Measurements from ENCODE around the gene OGDHL. TPM values are rescaled to one million over a fixed set of nuclear protein-coding genes. Genes with fewer than 3 reads are reported as not detected.

The OGDHL gene
- total and polyA plus RNA-seq, 2 donors: 0.61 to 1.9 TPM

DNA sequence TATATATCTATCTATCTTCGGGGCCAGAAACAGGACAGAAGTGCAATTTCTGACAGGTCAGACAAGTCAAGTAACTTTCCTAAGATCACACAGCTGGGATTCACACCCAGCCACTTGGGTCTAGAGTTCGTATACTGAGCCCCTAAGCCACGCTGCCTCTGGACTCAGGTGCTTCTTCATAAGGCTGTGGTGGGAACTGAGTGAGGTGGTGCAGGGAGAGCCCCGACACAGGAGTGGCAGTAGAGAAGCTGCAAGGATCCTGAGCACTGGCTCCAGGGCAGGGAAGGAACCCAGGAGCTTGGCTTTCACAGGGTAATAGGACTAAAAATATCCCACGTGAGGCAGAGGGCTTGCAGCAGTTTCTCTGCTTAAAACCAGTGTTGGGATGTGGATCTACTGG lies 48.9 kb downstream of the OGDHL start:
- H3K36me3 ChIP-seq (ENCODE audit: control insufficient read depth in 2 of 2, insufficient read depth in 2 of 2, low read length in 1 of 2): no peaks in the 10 kb centered on the region
- no peak for DNase-seq (ENCODE audit: low read depth in 6 of 9, low spot score in 9 of 9)
- H3K9me3 ChIP-seq (ENCODE audit: control insufficient read depth in 2 of 2, insufficient read depth in 1 of 2, low read length in 1 of 2): peaks cover 0 to 6% of the 10 kb centered on the region in 2 donors
- no peak overlapping the region for H3K4me3 ChIP-seq (ENCODE audit: low read length in 2 of 2)
- 88% methylated on average over 5 of the region's 5 CpGs for WGBS
- no peak overlapping the region for H3K27ac ChIP-seq (ENCODE audit: low read depth in 1 of 2, low read length in 1 of 2)
- H3K4me1 ChIP-seq (ENCODE audit: control insufficient read depth in 2 of 2, insufficient read depth in 2 of 2, low read length in 2 of 2): no peaks in the 10 kb centered on the region
- H3K27me3 ChIP-seq (ENCODE audit: control insufficient read depth in 2 of 2, insufficient read depth in 1 of 2, low read length in 1 of 2): no peaks in the 10 kb centered on the region

DNA sequence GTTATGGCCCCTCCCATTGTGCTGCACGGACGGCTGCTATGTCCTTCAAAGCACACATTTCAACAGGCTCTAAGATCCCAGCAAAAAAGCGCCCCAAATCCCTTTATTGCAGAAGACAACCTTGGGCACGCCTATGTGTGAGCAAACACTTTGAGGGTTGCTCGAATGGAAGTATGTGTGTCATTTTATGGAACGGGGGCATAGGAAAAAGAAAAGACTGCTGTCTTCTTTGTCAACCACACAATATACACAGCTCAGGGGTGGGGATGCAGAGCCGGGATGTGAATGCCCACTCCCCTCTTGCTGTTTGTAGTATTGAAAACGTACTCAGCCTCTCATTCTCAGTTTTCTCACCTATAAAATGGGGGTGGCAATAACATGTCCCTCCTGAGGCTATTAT lies 50.6 kb downstream of the OGDHL start:
- Histone ChIP-seq H3K36me3 (ENCODE audit: control insufficient read depth in 2 of 2, insufficient read depth in 2 of 2, low read length in 1 of 2) (no peaks in the 10 kb centered on the region), H3K27ac (ENCODE audit: low read depth in 1 of 2, low read length in 1 of 2) (no peak overlapping the region), H3K4me3 (ENCODE audit: low read length in 2 of 2) (no peak overlapping the region), H3K4me1 (ENCODE audit: control insufficient read depth in 2 of 2, insufficient read depth in 2 of 2, low read length in 2 of 2) (no peaks in the 10 kb centered on the region), H3K9me3 (ENCODE audit: control insufficient read depth in 2 of 2, insufficient read depth in 1 of 2, low read length in 1 of 2) (peaks cover 0 to 6% of the 10 kb centered on the region in 2 donors), H3K27me3 (ENCODE audit: control insufficient read depth in 2 of 2, insufficient read depth in 1 of 2, low read length in 1 of 2) (no peaks in the 10 kb centered on the region)
- DNase-seq (ENCODE audit: low read depth in 6 of 9, low spot score in 9 of 9): no peak
- 81% methylated on average over 8 of the region's 8 CpGs for WGBS

DNA sequence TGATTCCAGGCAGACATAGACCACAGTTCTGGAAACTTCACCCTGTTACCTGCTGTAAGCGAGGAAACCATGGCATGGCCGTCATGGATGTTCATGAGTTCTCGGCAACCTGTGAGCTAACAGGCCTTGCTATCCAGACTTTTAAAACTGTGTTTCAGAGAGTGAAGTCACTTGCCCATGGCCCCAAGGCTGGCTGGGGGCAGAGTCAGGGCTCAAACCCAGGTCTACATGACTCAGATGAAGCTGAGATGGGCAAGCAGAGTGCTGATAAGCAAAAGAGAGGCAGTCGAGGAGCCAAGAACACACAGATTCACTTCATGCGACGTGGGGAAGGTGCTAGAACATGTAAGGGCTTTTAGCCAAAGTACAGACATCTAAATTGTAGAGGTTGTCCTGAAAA lies 51.2 kb downstream of the OGDHL start:
- WGBS: 91% methylated on average over 6 of the region's 6 CpGs
- DNase-seq (ENCODE audit: low read depth in 6 of 9, low spot score in 9 of 9): no peak
- H3K36me3 ChIP-seq (ENCODE audit: control insufficient read depth in 2 of 2, insufficient read depth in 2 of 2, low read length in 1 of 2): no peaks in the 10 kb centered on the region

DNA sequence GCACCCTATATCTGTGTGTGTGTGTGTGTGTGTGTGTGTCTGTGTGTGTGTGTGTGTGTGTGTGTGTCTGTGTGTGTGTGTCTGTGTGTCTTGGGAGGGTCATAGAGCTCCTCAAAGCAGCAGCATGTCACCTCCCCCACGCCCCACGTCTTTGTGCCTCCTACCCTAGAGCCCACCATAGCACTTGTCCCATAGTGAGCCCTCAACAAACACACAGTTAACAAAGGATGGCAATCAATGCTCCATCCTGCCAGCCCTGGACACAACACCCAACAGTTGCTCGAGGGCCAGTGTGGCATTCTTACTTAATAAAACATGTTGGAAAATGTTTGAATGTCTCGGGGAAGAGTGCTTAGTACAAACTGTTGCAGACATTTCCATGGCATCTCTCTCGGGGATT lies 52.2 kb downstream of the OGDHL start:
- Histone ChIP-seq H3K27me3 (ENCODE audit: control insufficient read depth in 2 of 2, insufficient read depth in 1 of 2, low read length in 1 of 2) (no peaks in the 10 kb centered on the region), H3K27ac (ENCODE audit: low read depth in 1 of 2, low read length in 1 of 2) (no peak overlapping the region), H3K9me3 (ENCODE audit: control insufficient read depth in 2 of 2, insufficient read depth in 1 of 2, low read length in 1 of 2) (peaks cover 0 to 2% of the 10 kb centered on the region in 2 donors), H3K4me3 (ENCODE audit: low read length in 2 of 2) (no peak overlapping the region), H3K4me1 (ENCODE audit: control insufficient read depth in 2 of 2, insufficient read depth in 2 of 2, low read length in 2 of 2) (no peaks in the 10 kb centered on the region), H3K36me3 (ENCODE audit: control insufficient read depth in 2 of 2, insufficient read depth in 2 of 2, low read length in 1 of 2) (no peaks in the 10 kb centered on the region)
- no peak for DNase-seq (ENCODE audit: low read depth in 6 of 9, low spot score in 9 of 9)
- WGBS: 80% methylated on average over 5 of the region's 5 CpGs

More for the DNA sequence above, 51.2 kb downstream of the OGDHL start:
- no peaks in the 10 kb centered on the region for H3K27me3 ChIP-seq (ENCODE audit: control insufficient read depth in 2 of 2, insufficient read depth in 1 of 2, low read length in 1 of 2)
- H3K4me3 ChIP-seq (ENCODE audit: low read length in 2 of 2): no peak overlapping the region
- no peaks in the 10 kb centered on the region for H3K4me1 ChIP-seq (ENCODE audit: control insufficient read depth in 2 of 2, insufficient read depth in 2 of 2, low read length in 2 of 2)
- no peak overlapping the region for H3K27ac ChIP-seq (ENCODE audit: low read depth in 1 of 2, low read length in 1 of 2)
- peaks cover 0 to 6% of the 10 kb centered on the region in 2 donors for H3K9me3 ChIP-seq (ENCODE audit: control insufficient read depth in 2 of 2, insufficient read depth in 1 of 2, low read length in 1 of 2)

DNA sequence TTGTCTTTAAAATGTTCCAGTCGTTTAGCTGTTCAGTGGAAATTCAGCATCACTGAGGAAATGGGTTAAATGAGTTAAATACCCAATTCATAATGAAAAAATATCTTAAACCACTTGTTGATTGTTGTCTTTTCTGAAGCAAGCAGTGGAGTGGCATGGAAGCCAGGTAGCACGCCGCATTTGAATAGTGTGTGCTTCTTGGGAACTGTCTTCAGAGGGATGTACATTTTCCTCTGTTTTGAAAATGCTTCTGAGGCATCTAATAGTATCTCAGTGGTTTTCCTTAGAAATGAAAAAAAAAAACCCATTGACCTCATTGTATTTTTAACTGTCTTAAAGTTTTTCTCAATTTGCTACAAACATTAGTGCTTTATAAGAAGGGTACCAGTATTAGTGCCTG lies 54.5 kb downstream of the OGDHL start:
- Histone ChIP-seq H3K27me3 (ENCODE audit: control insufficient read depth in 2 of 2, insufficient read depth in 1 of 2, low read length in 1 of 2) (no peaks in the 10 kb centered on the region), H3K9me3 (ENCODE audit: control insufficient read depth in 2 of 2, insufficient read depth in 1 of 2, low read length in 1 of 2) (no peaks in the 10 kb centered on the region), H3K36me3 (ENCODE audit: control insufficient read depth in 2 of 2, insufficient read depth in 2 of 2, low read length in 1 of 2) (no peaks in the 10 kb centered on the region), H3K4me3 (ENCODE audit: low read length in 2 of 2) (no peak overlapping the region), H3K27ac (ENCODE audit: low read depth in 1 of 2, low read length in 1 of 2) (no peak overlapping the region), H3K4me1 (ENCODE audit: control insufficient read depth in 2 of 2, insufficient read depth in 2 of 2, low read length in 2 of 2) (no peaks in the 10 kb centered on the region)
- 91% methylated on average over 3 of the region's 3 CpGs for WGBS
- DNase-seq (ENCODE audit: low read depth in 6 of 9, low spot score in 9 of 9): no peak

DNA sequence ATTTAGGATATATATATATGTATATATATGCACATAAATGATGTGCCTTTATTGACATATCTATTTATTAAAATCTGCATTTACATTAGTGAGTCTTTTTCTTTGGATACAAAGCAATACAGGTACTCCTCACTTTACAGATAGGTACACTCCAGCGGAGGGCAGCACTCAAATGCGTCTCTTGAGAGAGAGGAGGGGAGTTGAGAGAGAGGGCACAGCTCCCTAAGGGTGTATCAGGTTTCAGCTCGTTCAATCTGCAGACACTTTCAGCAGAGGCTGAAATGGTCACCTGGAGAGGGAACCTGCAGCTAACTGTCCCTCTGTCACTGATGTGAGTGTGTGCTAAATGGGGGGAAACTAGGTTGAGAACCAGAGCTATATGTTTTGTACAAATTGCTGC lies 61.1 kb downstream of the OGDHL start:
- no peaks in the 10 kb centered on the region for H3K4me1 ChIP-seq (ENCODE audit: control insufficient read depth in 2 of 2, insufficient read depth in 2 of 2, low read length in 2 of 2)
- no peak overlapping the region for H3K27ac ChIP-seq (ENCODE audit: low read depth in 1 of 2, low read length in 1 of 2)
- no peaks in the 10 kb centered on the region for H3K27me3 ChIP-seq (ENCODE audit: control insufficient read depth in 2 of 2, insufficient read depth in 1 of 2, low read length in 1 of 2)
- no peak for DNase-seq (ENCODE audit: low read depth in 6 of 9, low spot score in 9 of 9)
- no peaks in the 10 kb centered on the region for H3K36me3 ChIP-seq (ENCODE audit: control insufficient read depth in 2 of 2, insufficient read depth in 2 of 2, low read length in 1 of 2)
- H3K9me3 ChIP-seq (ENCODE audit: control insufficient read depth in 2 of 2, insufficient read depth in 1 of 2, low read length in 1 of 2): no peaks in the 10 kb centered on the region
- H3K4me3 ChIP-seq (ENCODE audit: low read length in 2 of 2): no peak overlapping the region
- WGBS: 25% methylated on average over 3 of the region's 3 CpGs

DNA sequence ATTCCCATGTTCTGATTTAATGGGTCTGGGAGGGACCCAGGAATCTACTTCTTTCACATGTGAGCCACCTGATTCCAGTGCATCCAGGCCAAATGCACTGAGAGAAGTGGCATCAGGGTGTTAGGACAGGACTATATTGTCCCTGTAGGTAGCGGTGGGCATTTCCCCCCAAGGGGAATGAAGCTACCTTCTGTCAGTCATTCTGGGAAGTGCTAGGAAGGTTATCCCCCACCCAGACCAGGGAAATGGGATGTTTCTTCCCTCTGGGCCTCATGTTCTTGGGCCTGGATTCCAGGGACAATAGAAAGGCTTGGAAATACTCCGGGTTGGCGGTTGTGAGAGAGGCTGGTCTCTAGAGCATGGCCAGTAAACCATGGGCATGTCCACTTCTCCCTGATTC lies 61.9 kb downstream of the OGDHL start:
- no peak overlapping the region for H3K27ac ChIP-seq (ENCODE audit: low read depth in 1 of 2, low read length in 1 of 2)
- 94% methylated on average over 3 of the region's 3 CpGs for WGBS
- no peaks in the 10 kb centered on the region for H3K9me3 ChIP-seq (ENCODE audit: control insufficient read depth in 2 of 2, insufficient read depth in 1 of 2, low read length in 1 of 2)
- H3K4me3 ChIP-seq (ENCODE audit: low read length in 2 of 2): no peak overlapping the region
- H3K4me1 ChIP-seq (ENCODE audit: control insufficient read depth in 2 of 2, insufficient read depth in 2 of 2, low read length in 2 of 2): no peaks in the 10 kb centered on the region
- peaks cover 0 to 2% of the 10 kb centered on the region in 2 donors for H3K27me3 ChIP-seq (ENCODE audit: control insufficient read depth in 2 of 2, insufficient read depth in 1 of 2, low read length in 1 of 2)
- no peak for DNase-seq (ENCODE audit: low read depth in 6 of 9, low spot score in 9 of 9)
- H3K36me3 ChIP-seq (ENCODE audit: control insufficient read depth in 2 of 2, insufficient read depth in 2 of 2, low read length in 1 of 2): no peaks in the 10 kb centered on the region

DNA sequence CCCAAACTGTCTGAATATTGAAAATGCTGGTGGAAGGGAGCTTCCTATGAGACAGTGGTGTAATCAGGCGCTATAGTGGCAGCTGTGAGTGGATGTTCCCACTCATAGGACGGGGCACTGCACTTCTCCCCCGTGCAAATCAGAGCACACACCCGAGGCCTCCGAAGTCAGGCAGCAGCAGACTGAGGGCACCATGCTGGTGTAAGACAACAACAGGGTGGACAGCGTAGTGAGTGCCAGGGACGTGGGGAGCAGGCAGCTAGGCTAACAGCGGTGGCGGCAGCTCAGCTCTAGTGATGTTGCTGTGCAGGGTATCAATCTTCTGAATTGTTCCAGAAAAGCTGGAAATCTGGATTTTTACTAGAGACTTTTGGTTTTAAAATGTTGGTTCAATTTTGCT lies 63.4 kb downstream of the OGDHL start:
- Histone ChIP-seq H3K4me3 (ENCODE audit: low read length in 2 of 2) (no peak overlapping the region), H3K36me3 (ENCODE audit: control insufficient read depth in 2 of 2, insufficient read depth in 2 of 2, low read length in 1 of 2) (no peaks in the 10 kb centered on the region), H3K4me1 (ENCODE audit: control insufficient read depth in 2 of 2, insufficient read depth in 2 of 2, low read length in 2 of 2) (no peaks in the 10 kb centered on the region), H3K27ac (ENCODE audit: low read depth in 1 of 2, low read length in 1 of 2) (no peak overlapping the region), H3K9me3 (ENCODE audit: control insufficient read depth in 2 of 2, insufficient read depth in 1 of 2, low read length in 1 of 2) (no peaks in the 10 kb centered on the region), H3K27me3 (ENCODE audit: control insufficient read depth in 2 of 2, insufficient read depth in 1 of 2, low read length in 1 of 2) (peaks cover 0 to 2% of the 10 kb centered on the region in 2 donors)
- 85% methylated on average over 9 of the region's 9 CpGs for WGBS
- DNase-seq (ENCODE audit: low read depth in 6 of 9, low spot score in 9 of 9): no peak

DNA sequence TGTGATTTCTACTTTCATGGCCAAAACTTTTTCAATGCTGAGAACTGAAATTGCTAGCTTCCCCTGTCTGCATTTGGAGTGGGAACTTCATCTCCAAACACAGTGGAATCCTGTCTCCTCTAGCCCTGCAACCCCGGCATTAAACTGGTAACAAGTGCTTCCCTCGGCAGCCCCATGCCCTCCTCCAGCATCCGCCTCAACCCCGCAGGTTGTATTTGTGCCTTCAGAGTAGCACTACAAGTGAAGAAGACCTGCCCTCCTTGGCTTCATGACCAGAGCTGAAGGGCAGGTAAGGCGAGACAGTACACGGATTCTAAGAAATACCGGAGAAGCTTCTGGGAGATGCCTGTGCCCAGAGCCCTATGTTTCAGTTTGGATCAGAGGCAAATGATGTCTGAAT lies 65.8 kb downstream of the OGDHL start:
- Histone ChIP-seq H3K36me3 (ENCODE audit: control insufficient read depth in 2 of 2, insufficient read depth in 2 of 2, low read length in 1 of 2) (no peaks in the 10 kb centered on the region), H3K27me3 (ENCODE audit: control insufficient read depth in 2 of 2, insufficient read depth in 1 of 2, low read length in 1 of 2) (peaks cover 2 to 11% of the 10 kb centered on the region in 2 donors), H3K27ac (ENCODE audit: low read depth in 1 of 2, low read length in 1 of 2) (no peak overlapping the region), H3K4me1 (ENCODE audit: control insufficient read depth in 2 of 2, insufficient read depth in 2 of 2, low read length in 2 of 2) (no peaks in the 10 kb centered on the region), H3K4me3 (ENCODE audit: low read length in 2 of 2) (no peak overlapping the region), H3K9me3 (ENCODE audit: control insufficient read depth in 2 of 2, insufficient read depth in 1 of 2, low read length in 1 of 2) (no peaks in the 10 kb centered on the region)
- WGBS: 88% methylated on average over 7 of the region's 7 CpGs
- DNase-seq (ENCODE audit: low read depth in 6 of 9, low spot score in 9 of 9): no peak

DNA sequence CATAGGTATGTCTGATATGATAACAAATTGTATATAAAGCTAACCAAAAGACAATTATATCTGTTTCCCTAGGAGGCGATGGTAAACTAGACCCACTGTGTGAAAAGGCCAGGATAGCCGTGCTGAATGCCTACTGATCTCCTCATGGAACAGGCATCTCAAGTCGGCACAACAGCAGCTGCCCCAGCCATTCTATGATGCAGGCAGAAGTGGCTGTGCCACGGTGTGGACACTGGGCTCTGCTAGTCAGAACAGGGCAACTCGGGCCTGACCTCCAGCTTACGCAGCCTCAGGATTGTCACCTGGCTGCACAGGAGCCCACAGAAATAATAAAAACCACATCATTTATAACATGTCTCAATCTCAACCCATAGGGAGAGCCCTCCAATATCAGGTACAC lies 67.7 kb downstream of the OGDHL start:
- no peaks in the 10 kb centered on the region for H3K4me1 ChIP-seq (ENCODE audit: control insufficient read depth in 2 of 2, insufficient read depth in 2 of 2, low read length in 2 of 2)
- no peak overlapping the region for H3K27ac ChIP-seq (ENCODE audit: low read depth in 1 of 2, low read length in 1 of 2)
- H3K27me3 ChIP-seq (ENCODE audit: control insufficient read depth in 2 of 2, insufficient read depth in 1 of 2, low read length in 1 of 2): peaks cover 6 to 29% of the 10 kb centered on the region in 2 donors
- no peaks in the 10 kb centered on the region for H3K9me3 ChIP-seq (ENCODE audit: control insufficient read depth in 2 of 2, insufficient read depth in 1 of 2, low read length in 1 of 2)
- WGBS: 91% methylated on average over 6 of the region's 6 CpGs
- H3K36me3 ChIP-seq (ENCODE audit: control insufficient read depth in 2 of 2, insufficient read depth in 2 of 2, low read length in 1 of 2): no peaks in the 10 kb centered on the region
- DNase-seq (ENCODE audit: low read depth in 6 of 9, low spot score in 9 of 9): no peak
- no peak overlapping the region for H3K4me3 ChIP-seq (ENCODE audit: low read length in 2 of 2)
